ENCODE measurements around the gene AGPAT4.

DNA sequence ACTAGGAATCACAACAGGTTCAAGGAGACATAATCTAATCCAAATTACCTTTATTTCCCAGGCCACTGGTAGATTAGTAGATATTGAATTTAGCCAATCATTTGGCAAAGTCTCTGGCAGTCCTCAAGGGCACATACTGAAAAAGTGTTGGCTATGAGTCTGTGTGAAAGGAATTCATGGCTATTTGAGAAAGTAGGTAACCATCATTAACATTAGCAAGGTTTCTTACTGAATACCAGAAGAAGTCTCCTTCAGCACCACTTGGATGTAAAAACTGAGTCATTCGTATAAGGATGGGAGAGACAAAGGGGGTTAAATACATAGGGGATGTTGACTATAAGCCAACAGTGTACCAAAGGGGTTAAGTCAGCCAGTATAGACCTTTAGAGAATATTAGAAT, 36.7 kb downstream of the AGPAT4 start:
- no peak for TF ChIP-seq CHD2 (IDR thresholded peaks at IDR 0.05; ENCODE audit: low read length, partially characterized antibody)
- TF ChIP-seq, protein P1, sequence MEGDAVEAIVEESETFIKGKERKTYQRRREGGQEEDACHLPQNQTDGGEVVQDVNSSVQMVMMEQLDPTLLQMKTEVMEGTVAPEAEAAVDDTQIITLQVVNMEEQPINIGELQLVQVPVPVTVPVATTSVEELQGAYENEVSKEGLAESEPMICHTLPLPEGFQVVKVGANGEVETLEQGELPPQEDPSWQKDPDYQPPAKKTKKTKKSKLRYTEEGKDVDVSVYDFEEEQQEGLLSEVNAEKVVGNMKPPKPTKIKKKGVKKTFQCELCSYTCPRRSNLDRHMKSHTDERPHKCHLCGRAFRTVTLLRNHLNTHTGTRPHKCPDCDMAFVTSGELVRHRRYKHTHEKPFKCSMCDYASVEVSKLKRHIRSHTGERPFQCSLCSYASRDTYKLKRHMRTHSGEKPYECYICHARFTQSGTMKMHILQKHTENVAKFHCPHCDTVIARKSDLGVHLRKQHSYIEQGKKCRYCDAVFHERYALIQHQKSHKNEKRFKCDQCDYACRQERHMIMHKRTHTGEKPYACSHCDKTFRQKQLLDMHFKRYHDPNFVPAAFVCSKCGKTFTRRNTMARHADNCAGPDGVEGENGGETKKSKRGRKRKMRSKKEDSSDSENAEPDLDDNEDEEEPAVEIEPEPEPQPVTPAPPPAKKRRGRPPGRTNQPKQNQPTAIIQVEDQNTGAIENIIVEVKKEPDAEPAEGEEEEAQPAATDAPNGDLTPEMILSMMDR (IDR thresholded peaks at IDR 0.05) = no peak

Data from A549 (cell line).